H1 (cell line): Measurements from ENCODE around the gene RREB1. TPM values are rescaled to one million over a fixed set of nuclear protein-coding genes. Genes with fewer than 3 reads are reported as not detected.

Experiments
- CTCF ChIA-PET: fragments of 300-600 bp; sonication (Branson Sonifier 250); formaldehyde crosslinking; loops from one replicate; lab custom pipeline; 2021; ENCODE audit not compliant: partially characterized antibody; lab: Charles Lee
- POLR2A ChIA-PET: fragments of 300-600 bp; sonication (Branson Sonifier 250); formaldehyde crosslinking; loops from one replicate; lab custom pipeline; 2021; ENCODE audit warnings: inconsistent platforms; ENCODE audit not compliant: partially characterized antibody; lab: Charles Lee
- DNase-seq, 2 experiments: peaks; one replicate each; pipeline versions ENCODE4 v3.0.0 to v3.0.0-alpha.2; 2010 to 2022; ENCODE audit warnings: low spot score in 2 of 2, low read depth in 1 of 2, mixed read lengths in 1 of 2
- FAIRE-seq: peaks from 2 replicates; lab custom pipeline; 2011; peaks lifted over from hg19 to GRCh38; lab: Jason Lieb, UNC
- H2AFZ ChIP-seq: 2 replicates; pipeline ENCODE4 v1.8.1; 2012; ENCODE audit warnings: low read length, inconsistent platforms
- H2AK5ac ChIP-seq: 2 replicates; pipeline ENCODE4 v1.6.1; 2013; ENCODE audit warnings: low read depth, low read length
- H2BK120ac ChIP-seq: replicated peaks from 2 replicates; pipeline ENCODE3; 2013; ENCODE audit warnings: low read depth, low read length, inconsistent platforms
- H2BK12ac ChIP-seq: 2 replicates; pipeline ENCODE4 v1.6.1; 2013; ENCODE audit warnings: low read depth, low read length
- H2BK15ac ChIP-seq: 2 replicates; pipeline ENCODE4 v1.6.1; 2013; ENCODE audit warnings: low read length
- H2BK20ac ChIP-seq: 2 replicates; pipeline ENCODE4 v1.6.1; 2013; ENCODE audit warnings: low read length
- H2BK5ac ChIP-seq: 2 replicates; pipeline ENCODE4 v1.6.1; 2013; ENCODE audit warnings: low read depth, low read length
- H3K14ac ChIP-seq: 2 replicates; pipeline ENCODE4 v1.6.1; 2013; ENCODE audit warnings: inconsistent platforms; ENCODE audit not compliant: insufficient read length
- H3K18ac ChIP-seq: 2 replicates; pipeline ENCODE4 v1.6.1; 2013; ENCODE audit warnings: low read length; ENCODE audit errors: extremely low read depth
- H3K23ac ChIP-seq: 2 replicates; pipeline ENCODE4 v1.6.1; 2013; ENCODE audit warnings: inconsistent platforms; ENCODE audit not compliant: insufficient read length
- H3K23me2 ChIP-seq: 2 replicates; pipeline ENCODE4 v1.6.1; 2013; ENCODE audit warnings: low read depth, low read length
- H3K27ac ChIP-seq: 2 replicates; pipeline ENCODE4 v1.6.1; 2011; ENCODE audit warnings: low read depth, low read length, inconsistent platforms
- H3K27me3 ChIP-seq, 4 experiments: replicated peaks in 1 of 4; 1 replicate in 1 of 4; 2 replicates in 3 of 4; pipeline versions ENCODE4 v1.6.1 to v1.8.1; 2011 to 2013; ENCODE audit warnings: low read length in 3 of 4, mild to moderate bottlenecking in 3 of 4, inconsistent platforms in 2 of 4, mixed read lengths in 2 of 4, moderate library complexity in 1 of 4; ENCODE audit not compliant: control insufficient read depth in 3 of 4, insufficient read depth in 3 of 4; ENCODE audit errors: extremely low read depth in 1 of 4
- H3K36me3 ChIP-seq, 4 experiments: 2 replicates each; pipeline versions ENCODE4 v1.6.1 to v1.8.1; 2011 to 2013; ENCODE audit warnings: mild to moderate bottlenecking in 4 of 4, low read length in 3 of 4, moderate library complexity in 2 of 4, control low read depth in 1 of 4, inconsistent platforms in 1 of 4; ENCODE audit not compliant: insufficient read depth in 4 of 4, control insufficient read depth in 2 of 4
- H3K4ac ChIP-seq: replicated peaks from 2 replicates; pipeline ENCODE3; 2013; ENCODE audit warnings: low read length, low read depth, mixed read lengths, inconsistent platforms; ENCODE audit not compliant: insufficient read length
- H3K4me1 ChIP-seq, 4 experiments: replicated peaks in 1 of 4; 1 replicate in 1 of 4; 2 replicates in 3 of 4; pipeline versions ENCODE4 v1.6.1 to v1.8.1; 2011 to 2013; ENCODE audit warnings: low read length in 3 of 4, inconsistent platforms in 2 of 4, mixed read lengths in 1 of 4; ENCODE audit not compliant: insufficient read depth in 4 of 4, control insufficient read depth in 3 of 4
- H3K4me2 ChIP-seq, 2 experiments: 2 replicates each; pipeline versions ENCODE4 v1.6.1 to v1.8.1; 2011 to 2013; ENCODE audit warnings: low read depth in 2 of 2, low read length in 2 of 2, control low read depth in 1 of 2, inconsistent platforms in 1 of 2, mild to moderate bottlenecking in 1 of 2; ENCODE audit not compliant: insufficient read depth in 1 of 2
- H3K4me3 ChIP-seq, 4 experiments: fragments of 200-600, 300-600 bp in 1 of 4; sonication (generic), shearing (Covaris generic), sonication (Bioruptor Twin) in 1 of 4; 2 replicates each; pipeline versions ENCODE4 v1.5.1 to v1.8.1; 2011 to 2016; ENCODE audit warnings: low read length in 4 of 4, low read depth in 3 of 4, control low read depth in 2 of 4, inconsistent platforms in 2 of 4, mild to moderate bottlenecking in 2 of 4, mixed read lengths in 1 of 4, moderate library complexity in 1 of 4; ENCODE audit not compliant: insufficient read depth in 2 of 4; ENCODE audit errors: extremely low read depth in 1 of 4
- H3K56ac ChIP-seq: replicated peaks from 2 replicates; pipeline ENCODE3; 2013; ENCODE audit warnings: low read depth, mild to moderate bottlenecking, mixed read lengths, low read length, inconsistent platforms; ENCODE audit not compliant: insufficient read length
- H3K79me1 ChIP-seq: 2 replicates; pipeline ENCODE4 v1.6.1; 2013; ENCODE audit warnings: low read depth, low read length, control low read depth
- H3K79me2 ChIP-seq, 2 experiments: 2 replicates each; pipeline versions ENCODE4 v1.6.1 to v1.8.1; 2012 to 2013; ENCODE audit warnings: low read length in 2 of 2, mild to moderate bottlenecking in 2 of 2, inconsistent platforms in 1 of 2; ENCODE audit not compliant: insufficient read depth in 2 of 2, control insufficient read depth in 1 of 2
- H3K9ac ChIP-seq, 4 experiments: replicated peaks in 1 of 4; 1 replicate in 1 of 4; 2 replicates in 3 of 4; pipeline versions ENCODE4 v1.6.1 to v1.8.1; 2011 to 2013; ENCODE audit warnings: low read depth in 3 of 4, low read length in 3 of 4, control low read depth in 2 of 4, mild to moderate bottlenecking in 2 of 4, moderate library complexity in 2 of 4, inconsistent platforms in 1 of 4; ENCODE audit errors: extremely low read depth in 1 of 4
- H3K9me3 ChIP-seq, 2 experiments: 2 replicates each; pipeline versions ENCODE4 v1.6.1 to v1.8.1; 2012 to 2013; ENCODE audit warnings: mild to moderate bottlenecking in 2 of 2, moderate library complexity in 2 of 2, control low read depth in 1 of 2, inconsistent platforms in 1 of 2, low read depth in 1 of 2, low read length in 1 of 2, mixed read lengths in 1 of 2; ENCODE audit not compliant: insufficient read depth in 2 of 2
- H4K20me1 ChIP-seq, 2 experiments: replicated peaks in 1 of 2; 2 replicates each; pipeline versions ENCODE3 to v1.8.1; 2011 to 2013; ENCODE audit warnings: inconsistent platforms in 2 of 2, low read length in 2 of 2, mild to moderate bottlenecking in 1 of 2; ENCODE audit not compliant: insufficient read depth in 2 of 2, control insufficient read depth in 1 of 2
- H4K5ac ChIP-seq: 2 replicates; pipeline ENCODE4 v1.6.1; 2013; ENCODE audit warnings: low read length, low read depth, mixed read lengths, inconsistent platforms; ENCODE audit not compliant: insufficient read length
- H4K8ac ChIP-seq: 2 replicates; pipeline ENCODE4 v1.8.0; 2013; ENCODE audit warnings: mild to moderate bottlenecking, moderate library complexity, low read length, inconsistent platforms; ENCODE audit not compliant: insufficient read depth; ENCODE audit errors: extremely low read depth
- H4K91ac ChIP-seq: replicated peaks from 2 replicates; pipeline ENCODE3; 2013; ENCODE audit warnings: low read length, mixed read lengths, inconsistent platforms; ENCODE audit not compliant: insufficient read length
- BRCA1 ChIP-seq: IDR thresholded peaks from 2 replicates; pipeline ENCODE4 v1.6.1; 2012; ENCODE audit warnings: low read depth, low read length, improper control_type of control experiment
- CTBP2 ChIP-seq: IDR thresholded peaks from 2 replicates; pipeline ENCODE4 v1.7.0; 2011; ENCODE audit warnings: borderline replicate concordance, mild to moderate bottlenecking, moderate library complexity, mixed read lengths, low read length; ENCODE audit not compliant: insufficient read depth, insufficient read length
- JUND ChIP-seq: IDR thresholded peaks from 2 replicates; pipeline ENCODE4 v1.6.1; 2011; ENCODE audit warnings: mild to moderate bottlenecking, improper control_type of control experiment, low read length
- KDM1A ChIP-seq: fragments of 200-600, 300-600 bp; sonication (generic); IDR thresholded peaks from 2 replicates; pipeline ENCODE4 v1.7.1; 2016; ENCODE audit warnings: mild to moderate bottlenecking, low read length, borderline replicate concordance
- KDM5A ChIP-seq: fragments of 200-600 bp; IDR thresholded peaks from 2 replicates; pipeline ENCODE4 v1.7.1; 2012; ENCODE audit warnings: mild to moderate bottlenecking, low read length, inconsistent platforms, mixed read lengths
- POLR2AphosphoS5 ChIP-seq: IDR thresholded peaks from 2 replicates; pipeline ENCODE4 v1.6.1; 2011; ENCODE audit warnings: low read depth, low read length
- SIN3A ChIP-seq, 2 experiments: IDR thresholded peaks in 1 of 2; conservative IDR thresholded peaks in 1 of 2; 2 replicates each; pipeline ENCODE4 v1.6.1; 2011 to 2012; ENCODE audit warnings: low read length in 2 of 2, improper control_type of control experiment in 1 of 2, low read depth in 1 of 2, mild to moderate bottlenecking in 1 of 2
- WGBS, 2 experiments: shearing (Covaris generic) in 1 of 2; methylation state at CpG; one replicate each; pipeline versions ENCODE4 v1.1.6 to v1.1.7; 2013 to 2015; ENCODE audit warnings: low lambda C conversion rate in 2 of 2, mixed read lengths in 2 of 2, inconsistent platforms in 1 of 2, low coverage in 1 of 2, missing lambda C conversion rate in 1 of 2; ENCODE audit not compliant: insufficient replicate concordance in 2 of 2, insufficient coverage in 1 of 2, insufficient read length in 1 of 2; ENCODE audit errors: extremely low coverage in 1 of 2, missing lambda C conversion rate in 1 of 2; 5-methylcytosine and 5-hydroxymethylcytosine counted together
- polyA plus RNA-seq, 7 experiments: library from polyadenylated mRNA; depleted of rRNA in 3 of 7; stranded (reverse) in 5 of 7; unstranded in 2 of 7; fragments of >200 nt in 5 of 7; fragments of 200-250 nt in 2 of 7; gene quantifications; 1 replicate in 5 of 7; 2 replicates in 1 of 7; 4 replicates in 1 of 7; pipeline versions ENCODE4 v1.2.1 to v1.2.3, GENCODE V29; 2011 to 2013; ENCODE audit warnings: missing spikeins in 2 of 7, mixed read lengths in 2 of 7
- total RNA-seq: library from RNA; stranded (reverse); fragmentation: NEBNext Ultra II Directional; extraction: Animal tissue kit (Norgen Biotek cat#: 25700); gene quantifications from 2 replicates; pipeline ENCODE4 v1.2.1, GENCODE V29; 2021

RREB1 gene
- total and polyA plus RNA-seq, 2 of the 8 experiments (the other 6 are each of a cell fraction or from before 2014, with no cell fraction given), result 3.9 to 34.7 TPM

DNA sequence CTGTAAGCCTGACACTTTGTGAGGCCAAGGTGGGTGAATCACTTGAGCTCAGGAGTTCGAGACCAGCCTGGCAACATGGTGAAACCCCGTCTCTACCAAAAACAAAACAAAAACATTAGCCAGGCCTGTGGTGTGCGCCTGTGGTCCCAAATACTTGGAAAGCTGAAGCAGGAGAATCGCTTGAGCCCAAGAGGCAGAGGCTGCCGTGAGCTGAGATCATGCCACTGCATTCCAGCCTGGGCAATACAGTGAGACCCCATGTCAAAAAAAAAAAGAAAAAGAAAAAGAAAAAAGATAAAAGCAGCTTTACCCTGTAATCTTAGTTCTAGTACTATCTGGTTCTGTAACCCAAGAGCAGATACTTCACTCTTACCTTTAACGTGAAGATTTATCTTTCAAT is 177.7 kb downstream of the RREB1 start:
- Histone ChIP-seq H3K79me2 (no peaks in the 10 kb centered on the region), H3K23me2 (no peaks in the 10 kb centered on the region), H3K27me3 (no peaks in the 10 kb centered on the region), H3K36me3 (peaks cover 0 to 43% (median 12%) of the 10 kb centered on the region in 4 experiments; a peak in 5 of 8 replicates), H4K5ac (no peak overlapping the region), H3K56ac (no peak overlapping the region), H3K23ac (no peak overlapping the region), H3K27ac (no peak overlapping the region), H4K91ac (no peak overlapping the region), H3K9ac (no peak overlapping the region), H4K20me1 (peaks cover 0 to 2% of the 10 kb centered on the region in 2 experiments), H2AFZ (no peak overlapping the region), H2BK20ac (no peak overlapping the region), H3K4me1 (no peaks in the 10 kb centered on the region), H4K8ac (no peak overlapping the region), H2BK12ac (no peak overlapping the region), H2BK5ac (no peak overlapping the region), H2BK120ac (no peak overlapping the region), H3K4ac (no peak overlapping the region), H3K9me3 (no peaks in the 10 kb centered on the region), H3K14ac (no peak overlapping the region), H2AK5ac (no peak overlapping the region), H3K4me2 (no peak overlapping the region), H2BK15ac (no peak overlapping the region), H3K79me1 (no peaks in the 10 kb centered on the region), H3K4me3 (no peak overlapping the region), H3K18ac (no peak overlapping the region)
- FAIRE-seq (no peak), DNase-seq (no peak)
- ChIA-PET CTCF (interaction anchor here (4.2 kb wide), 1 partner anchor 10 kb away, joined by 25 read pairs; no protein-coding TSS in a partner anchor), POLR2A (interaction anchor here (0.8 to 1.9 kb wide), 4 partner anchors 9 to 106 kb away, joined by 3 to 4 read pairs (median 4); no protein-coding TSS in a partner anchor)
- 95% methylated on average over 6 of the region's 6 CpGs; no CpG with 5 or more reads in 1 of the 2 experiments for WGBS, 2 experiments
- TF ChIP-seq CTBP2 (no peak), BRCA1 (no peak), KDM5A (no peak), POLR2AphosphoS5 (no peak), KDM1A (no peak), JUND (no peak), SIN3A (conservative IDR thresholded peaks at IDR 0.05 in 1 of 2, IDR thresholded peaks at IDR 0.05 in 1 of 2; ENCODE audit: low read depth in 1 of 2, low read length in 2 of 2) (no peak)
